G401 (cell line): ENCODE results near the gene ALDH1A1. TPM values are rescaled to one million over a fixed set of nuclear protein-coding genes. Genes with fewer than 3 reads are reported as not detected.
A peak's percentile ranks its signal among the peaks of the same experiment; 100 is the strongest.
"Not testable (repeated sequence)": the region's sequence is repeated elsewhere in the genome, so short reads cannot be mapped to it uniquely, and the experiment has no call there.

Experiments used
- DNase-seq: peaks from one replicate; pipeline ENCODE4 v3.0.0-alpha.2; 2015; ENCODE audit warnings: low spot score
- in situ Hi-C: cut with HindIII; loops from 2 replicates; pipeline ENCODE4 v1.10.0; 2016; ENCODE audit warnings: low sequenced_read_pairs, mixed read lengths
- total RNA-seq: library from RNA; depleted of rRNA; stranded (reverse); fragments of >200 nt; shearing (Covaris generic); gene quantifications from 2 replicates; pipeline ENCODE4 v1.2.3, GENCODE V29; 2014; rRNA removed

Gene ALDH1A1
- total RNA-seq, 1 experiment from 2014 or later, result not detected

DNA sequence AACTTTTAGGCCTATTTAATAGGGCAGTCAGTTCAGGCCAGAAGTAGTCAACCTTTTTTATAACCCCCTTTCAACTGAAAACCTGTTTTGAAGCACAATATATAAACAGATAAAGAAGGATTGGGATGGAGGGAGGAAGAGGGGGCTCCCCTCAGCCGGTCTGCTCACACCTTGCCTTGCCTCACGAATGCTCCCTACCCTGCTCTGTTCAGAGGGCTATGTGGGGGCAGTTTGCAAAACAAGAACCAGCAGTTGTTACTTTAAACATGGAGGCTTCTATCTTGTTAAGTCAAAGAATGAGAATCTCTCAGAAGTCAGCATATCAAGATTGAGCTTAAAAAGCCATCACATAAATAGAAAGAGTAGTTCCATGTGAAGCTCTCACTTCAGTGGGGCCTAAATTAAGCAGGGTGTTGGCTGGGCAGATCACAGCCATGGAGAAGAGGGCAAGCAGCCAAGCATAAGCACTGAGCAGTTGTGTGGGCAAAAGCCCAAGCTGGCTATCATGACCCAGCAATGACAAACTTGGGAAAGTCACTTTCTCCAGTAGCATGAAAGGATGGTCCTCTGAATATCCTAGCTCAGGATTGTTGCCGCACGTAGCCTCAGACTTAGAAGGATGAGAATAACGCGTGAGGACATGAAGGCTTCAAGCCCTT is 70.6 kb downstream of the ALDH1A1 start:
- DNase-seq, result peak; percentile 14
- in situ Hi-C loops, result no loop called here

GRCh38 chr9:72880821-72881220 is 72.0 kb downstream of the ALDH1A1 start:
- in situ Hi-C loops, result no loop called here
- DNase-seq, result no peak

DNA sequence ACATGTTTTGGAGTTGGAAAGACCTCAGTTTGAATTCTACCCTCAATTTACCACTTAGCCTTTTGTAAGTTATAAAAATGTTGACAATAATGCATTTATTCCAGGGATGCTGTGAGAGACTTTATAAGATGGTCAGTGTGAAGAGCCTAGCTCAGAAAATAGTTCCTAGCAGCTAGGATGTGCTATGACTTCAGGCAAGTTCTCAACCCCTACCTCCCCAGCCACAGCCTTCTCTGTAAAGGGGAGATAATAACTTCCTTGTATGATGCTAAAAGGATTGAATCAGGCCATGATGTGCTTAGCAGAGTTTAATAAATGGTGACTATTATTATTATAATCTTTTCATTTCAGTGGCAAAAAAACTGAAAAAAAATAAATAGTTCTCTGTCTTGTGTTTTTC is 77.6 kb downstream of the ALDH1A1 start:
- no peak for DNase-seq
- in situ Hi-C loops, result no loop called here

GRCh38 chr9:72874344-72874743 is 78.5 kb downstream of the ALDH1A1 start:
- in situ Hi-C loops, result no loop called here
- no peak for DNase-seq

GRCh38 chr9:72873456-72873855 is 79.4 kb downstream of the ALDH1A1 start:
- DNase-seq, result no peak
- in situ Hi-C loops, result no loop called here

DNA sequence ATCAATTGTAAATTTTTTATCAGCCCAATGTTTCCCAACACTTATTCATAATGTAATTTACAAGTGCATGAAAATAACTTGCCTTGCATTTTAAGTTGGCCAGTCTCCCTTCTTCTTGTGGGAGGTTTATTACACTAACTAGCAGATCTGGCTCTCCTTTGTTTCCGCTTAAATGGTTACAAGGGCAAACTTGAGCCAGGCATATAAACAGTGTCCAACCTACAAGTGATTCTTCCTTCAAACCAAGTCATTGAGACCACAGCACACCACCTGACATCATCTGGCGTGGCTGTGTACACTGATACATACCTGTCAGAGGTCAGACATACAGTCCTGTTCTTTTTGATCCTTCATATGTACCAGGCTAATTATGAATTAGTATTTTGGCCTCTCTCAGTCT is 80.1 kb downstream of the ALDH1A1 start:
- in situ Hi-C loops, result no loop called here
- DNase-seq, result no peak

GRCh38 chr9:72871685-72872084 is 81.2 kb downstream of the ALDH1A1 start:
- DNase-seq, result no peak
- in situ Hi-C loops, result no loop called here

DNA sequence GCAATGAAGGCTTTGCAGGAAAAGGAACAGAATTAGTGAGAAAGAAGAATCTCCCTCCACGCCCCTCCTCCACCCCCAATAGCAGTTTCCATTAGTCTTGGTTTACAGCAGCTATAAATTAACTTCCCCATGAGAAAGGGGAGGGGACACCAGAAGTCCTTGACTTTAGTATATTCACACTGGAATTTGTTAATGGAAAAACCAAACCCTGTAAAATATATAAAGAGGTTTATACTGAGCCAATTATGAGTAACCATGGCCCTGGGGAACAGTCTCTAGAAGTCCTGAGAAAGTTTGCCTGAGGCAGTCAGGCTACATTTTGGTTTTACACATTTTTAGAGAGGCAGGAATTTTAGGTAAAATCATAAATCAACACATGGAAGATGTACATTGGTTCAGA is 88.5 kb downstream of the ALDH1A1 start:
- no peak for DNase-seq
- in situ Hi-C loops, result no loop called here

GRCh38 chr9:72863456-72864094 is 89.3 kb downstream of the ALDH1A1 start:
- DNase-seq, result no peak
- in situ Hi-C loops, result no loop called here

DNA sequence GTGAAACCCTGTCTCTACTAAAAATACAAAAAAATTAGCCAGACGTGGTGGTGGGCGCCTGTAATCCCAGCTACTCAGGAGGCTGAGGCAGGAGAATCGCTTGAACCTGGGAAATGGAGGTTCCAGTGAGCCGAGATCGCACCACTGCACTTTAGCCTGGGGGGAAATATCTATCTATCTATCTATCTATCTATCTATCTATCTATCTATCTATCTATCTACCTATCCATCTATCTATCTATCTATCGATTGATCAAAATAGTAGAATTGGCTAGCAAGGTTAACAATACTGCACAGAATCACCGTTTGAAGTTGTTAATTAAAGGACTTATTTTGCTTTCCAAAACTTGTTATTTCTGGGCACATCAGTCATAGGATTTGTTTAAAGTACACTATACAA is 90.1 kb downstream of the ALDH1A1 start:
- in situ Hi-C loops, DNase-seq: not testable (repeated sequence)

GRCh38 chr9:72858089-72858912 is 94.6 kb downstream of the ALDH1A1 start:
- DNase-seq, result no peak
- in situ Hi-C loops, result no loop called here

- in situ Hi-C loops, result no loop called here
- DNase-seq, result no peak
Observed at GRCh38 chr9:72857624-72857996, 95.2 kb downstream of the ALDH1A1 start.

DNA sequence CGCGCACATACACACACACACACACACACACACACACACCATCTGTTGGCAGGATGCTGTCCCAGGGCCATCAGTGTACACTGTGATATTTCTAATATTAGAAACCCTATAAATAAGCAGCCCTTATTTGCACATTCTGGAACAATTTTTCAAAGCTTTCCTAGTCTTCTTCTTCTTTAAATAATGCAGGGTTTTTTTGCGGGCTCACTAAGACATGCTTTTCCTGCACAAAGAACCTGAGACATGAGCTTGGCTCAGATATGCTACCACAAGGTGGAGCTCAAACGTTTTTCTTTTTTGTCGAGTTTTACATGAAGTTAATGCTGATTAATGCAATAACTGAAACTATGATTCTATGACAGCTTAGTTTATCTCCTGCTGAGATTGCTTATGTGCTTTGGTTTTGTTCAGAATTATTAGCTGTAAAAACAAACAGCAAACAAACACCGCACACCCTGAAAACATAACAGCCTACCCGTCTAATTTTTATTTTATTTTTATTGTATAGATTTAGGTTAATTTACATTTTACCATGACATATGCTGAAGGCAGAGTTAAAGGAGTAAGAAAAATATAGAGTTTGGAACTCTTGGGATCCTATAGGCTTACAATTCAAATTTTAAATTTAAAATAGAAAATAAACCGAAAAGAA is 95.8 kb downstream of the ALDH1A1 start:
- in situ Hi-C loops, result no loop called here
- peak; percentile 82 for DNase-seq

- peak; percentile 55 for DNase-seq
- in situ Hi-C loops, result no loop called here
Observed at GRCh38 chr9:72855890-72856523, 96.8 kb downstream of the ALDH1A1 start.

GRCh38 chr9:72855321-72855720 is 97.5 kb downstream of the ALDH1A1 start:
- in situ Hi-C loops, result no loop called here
- no peak for DNase-seq

Other genes starting within 250 kb of the ALDH1A1 start
- 9.4 and 15.9 TPM in 2 replicates for gene ANXA1, start 198.8 kb upstream of the ALDH1A1 start, total RNA-seq